Upper lobe of left lung (tissue), 6 donors: ENCODE results near the gene ADAMTS2. TPM values are rescaled to one million over a fixed set of nuclear protein-coding genes. Genes with fewer than 3 reads are reported as not detected.
A peak's percentile ranks its signal among the peaks of the same experiment; 100 is the strongest.
"Not testable (repeated sequence)": the region's sequence is repeated elsewhere in the genome, so short reads cannot be mapped to it uniquely, and the experiment has no call there.

Experiments used
- ATAC-seq, 2 donors: fragments of 200-7000 bp; cut with Tn5 transposase; one replicate each; pipeline ENCODE4 v1.9.1; 2022; ENCODE audit warnings: mild to moderate bottlenecking in 2 of 2, moderate library complexity in 2 of 2; ENCODE audit not compliant: low FRiP score in 2 of 2
- DNase-seq, 2 donors: peaks; one replicate each; pipeline ENCODE4 v3.0.0-alpha.2; 2019 to 2020
- H3K27ac ChIP-seq, 4 donors: fragments of 200-600 bp; sonication (generic); one replicate each; pipeline ENCODE4 v1.5.1; 2016 to 2019
- H3K27me3 ChIP-seq, 4 donors: fragments of 200-600 bp; sonication (generic); one replicate each; pipeline ENCODE4 v1.5.1; 2017 to 2019
- H3K36me3 ChIP-seq, 4 donors: fragments of 200-600 bp; sonication (generic); one replicate each; pipeline ENCODE4 v1.5.1; 2016 to 2019
- H3K4me1 ChIP-seq, 4 donors: fragments of 200-600 bp; sonication (generic); one replicate each; pipeline ENCODE4 v1.5.1; 2018 to 2019
- H3K4me3 ChIP-seq, 4 donors: fragments of 200-600 bp; sonication (generic); one replicate each; pipeline ENCODE4 v1.5.1; 2017 to 2019; ENCODE audit warnings: mild to moderate bottlenecking in 2 of 4, moderate library complexity in 1 of 4
- H3K9me3 ChIP-seq, 4 donors: fragments of 200-600 bp; sonication (generic); one replicate each; pipeline ENCODE4 v1.5.1; 2018 to 2019
- EP300 ChIP-seq, 4 donors: sonication (generic); formaldehyde crosslinking; IDR thresholded peaks; one replicate each; pipeline ENCODE4 v1.5.1; 2017; ENCODE audit warnings: antibody characterized with exemption in 4 of 4, control low read depth in 2 of 4
- POLR2A ChIP-seq, 4 donors: fragments of 450-650 bp; IDR thresholded peaks; one replicate each; pipeline ENCODE4 v1.5.1; 2016 to 2017; ENCODE audit warnings: antibody characterized with exemption in 4 of 4, mild to moderate bottlenecking in 2 of 4
- POLR2AphosphoS5 ChIP-seq, 2 donors: sonication (generic); formaldehyde crosslinking; IDR thresholded peaks; one replicate each; pipeline ENCODE4 v1.5.1; 2017; ENCODE audit warnings: antibody characterized with exemption in 2 of 2
- WGBS, 2 donors: methylation state at CpG; one replicate each; pipeline ENCODE4 v1.1.5; 2017 to 2018; 5-methylcytosine and 5-hydroxymethylcytosine counted together
- total RNA-seq, 6 donors: library from RNA; depleted of rRNA in 4 of 6; stranded (reverse); fragments of >200 nt in 4 of 6; gene quantifications; one replicate each; pipeline versions ENCODE4 v1.1.0 to v1.2.1, GENCODE V29; 2016 to 2021
- TF ChIP-seq, protein P1 (sequence below), 6 experiments: fragments of 450-650 bp in 4 of 6; fragments of 200-600 bp in 2 of 6; sonication (generic) in 2 of 6; IDR thresholded peaks; one replicate each; pipeline ENCODE4 v1.5.1; 2016 to 2019; ENCODE audit warnings: antibody characterized with exemption in 6 of 6
- donor health status: DM: no; HTN: no; CAD: no; lungs with moderate emphysema.
- donor health status: DM: no; HTN: yes; CAD: no; lungs with severe emphysema.

Gene ADAMTS2
- total RNA-seq, 6 donors from 2014 or later: 10.0 to 114 (median 25.7) TPM

DNA sequence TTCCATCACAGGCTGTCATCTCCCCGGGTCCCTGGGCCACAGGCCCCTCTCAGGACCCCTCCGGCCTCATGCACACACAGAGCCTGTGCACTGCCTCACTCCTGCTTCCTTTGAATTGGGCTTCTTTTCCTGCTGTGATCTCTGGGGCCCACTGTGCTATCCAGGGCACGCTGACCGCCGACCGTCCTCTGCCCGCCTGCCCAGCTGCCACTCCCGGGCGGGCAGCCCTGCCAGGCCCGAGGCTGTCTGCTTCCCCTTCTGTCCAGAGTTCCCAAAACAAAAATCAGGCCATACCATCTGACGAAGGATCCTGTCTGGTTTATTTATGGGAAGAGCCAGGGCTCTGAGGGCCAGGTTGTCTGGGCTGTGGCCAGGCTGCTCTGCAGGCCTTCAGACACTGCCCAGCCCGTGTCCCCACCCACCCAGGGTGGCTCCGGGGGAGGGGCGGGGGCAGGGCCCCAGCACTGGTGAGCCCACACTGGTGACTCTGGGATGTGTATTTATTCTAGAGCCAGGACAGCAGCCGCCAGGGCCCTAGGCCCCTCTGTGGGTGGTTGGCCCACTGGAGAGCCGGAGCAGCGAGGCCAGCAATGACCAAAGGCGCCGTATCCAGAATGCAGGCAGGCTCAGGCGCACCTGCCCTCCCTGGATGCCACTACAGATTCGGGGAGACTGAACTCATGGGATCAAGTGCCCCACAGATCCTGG lies 57.0 kb downstream of the ADAMTS2 start:
- H3K27ac ChIP-seq: peak overlapping the region in 1 of 4 donors; percentile 10
- ATAC-seq: no peak
- DNase-seq: peak in 1 of 2 donors; percentile 65
- H3K9me3 ChIP-seq: no peaks in the 10 kb centered on the region
- TF ChIP-seq EP300 (IDR thresholded peaks at IDR 0.05) (no peak), POLR2AphosphoS5 (IDR thresholded peaks at IDR 0.05) (no peak), POLR2A (IDR thresholded peaks at IDR 0.05) (no peak)
- TF ChIP-seq, protein P1, sequence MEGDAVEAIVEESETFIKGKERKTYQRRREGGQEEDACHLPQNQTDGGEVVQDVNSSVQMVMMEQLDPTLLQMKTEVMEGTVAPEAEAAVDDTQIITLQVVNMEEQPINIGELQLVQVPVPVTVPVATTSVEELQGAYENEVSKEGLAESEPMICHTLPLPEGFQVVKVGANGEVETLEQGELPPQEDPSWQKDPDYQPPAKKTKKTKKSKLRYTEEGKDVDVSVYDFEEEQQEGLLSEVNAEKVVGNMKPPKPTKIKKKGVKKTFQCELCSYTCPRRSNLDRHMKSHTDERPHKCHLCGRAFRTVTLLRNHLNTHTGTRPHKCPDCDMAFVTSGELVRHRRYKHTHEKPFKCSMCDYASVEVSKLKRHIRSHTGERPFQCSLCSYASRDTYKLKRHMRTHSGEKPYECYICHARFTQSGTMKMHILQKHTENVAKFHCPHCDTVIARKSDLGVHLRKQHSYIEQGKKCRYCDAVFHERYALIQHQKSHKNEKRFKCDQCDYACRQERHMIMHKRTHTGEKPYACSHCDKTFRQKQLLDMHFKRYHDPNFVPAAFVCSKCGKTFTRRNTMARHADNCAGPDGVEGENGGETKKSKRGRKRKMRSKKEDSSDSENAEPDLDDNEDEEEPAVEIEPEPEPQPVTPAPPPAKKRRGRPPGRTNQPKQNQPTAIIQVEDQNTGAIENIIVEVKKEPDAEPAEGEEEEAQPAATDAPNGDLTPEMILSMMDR (IDR thresholded peaks at IDR 0.05): no peak
- no peaks in the 10 kb centered on the region for H3K27me3 ChIP-seq
- peaks cover 0 to 8% (median 0%) of the 10 kb centered on the region in 4 donors for H3K4me1 ChIP-seq
- no peak overlapping the region for H3K4me3 ChIP-seq
- H3K36me3 ChIP-seq: no peaks in the 10 kb centered on the region
- WGBS, 2 donors: 87 to 88% methylated on average over 10 to 18 of the region's 21 CpGs

DNA sequence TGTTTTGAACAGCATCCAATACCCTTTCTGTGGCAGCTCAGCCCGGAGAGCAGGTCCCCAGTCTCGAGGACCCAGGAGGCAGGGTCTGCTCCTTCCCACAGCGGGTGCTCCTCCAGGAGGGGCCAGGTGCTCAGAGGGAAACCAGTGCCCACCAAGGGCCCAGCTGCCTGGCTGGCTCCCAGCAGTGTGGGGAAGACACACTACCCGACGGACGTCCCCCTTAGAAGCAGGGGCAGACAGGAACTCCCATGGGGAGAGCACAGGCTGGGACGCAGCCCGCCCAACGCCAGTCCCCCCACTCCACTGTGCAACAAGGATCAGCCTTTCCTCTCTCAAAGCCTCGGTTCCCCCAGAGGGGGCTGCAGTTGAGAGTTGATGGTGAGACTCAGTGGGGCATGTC lies 57.6 kb downstream of the ADAMTS2 start:
- 73% methylated on average over 10 of the region's 10 CpGs; no CpG with 5 or more reads in 1 of the 2 donors for WGBS, 2 donors
- DNase-seq (peak in 1 of 2 donors; percentile 59), ATAC-seq (peak in 1 of 2 donors; percentile 20)

DNA sequence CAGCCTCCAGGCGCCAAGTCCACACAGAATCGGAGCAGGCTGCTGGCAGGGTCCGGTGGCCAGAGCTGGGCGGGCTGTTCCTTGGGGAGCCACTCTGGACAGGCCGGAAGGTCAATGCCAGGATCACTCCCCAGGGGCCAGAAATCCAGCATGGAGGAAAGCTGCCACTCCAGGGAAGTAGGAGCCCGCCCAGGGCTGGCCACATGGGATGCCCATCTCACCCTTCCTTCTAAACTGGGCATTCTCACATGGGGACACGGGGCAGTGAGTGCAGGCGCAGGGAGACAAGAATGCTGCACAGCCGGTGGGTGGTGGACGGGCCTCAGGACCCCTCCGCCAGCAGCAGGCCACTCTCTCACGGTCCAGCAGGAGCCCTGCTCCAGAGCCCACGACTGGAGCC lies 58.2 kb downstream of the ADAMTS2 start:
- Histone ChIP-seq H3K36me3 (no peaks in the 10 kb centered on the region), H3K27ac (peak overlapping the region in 1 of 4 donors; percentile 34), H3K9me3 (no peaks in the 10 kb centered on the region), H3K4me3 (no peak overlapping the region), H3K4me1 (peaks cover 0 to 8% (median 0%) of the 10 kb centered on the region in 4 donors), H3K27me3 (no peaks in the 10 kb centered on the region)
- 88 to 100% methylated on average over 1 to 6 of the region's 13 CpGs for WGBS, 2 donors
- ATAC-seq: peak in 1 of 2 donors; percentile 46
- peak in 1 of 2 donors; percentile 63 for DNase-seq
- TF ChIP-seq EP300 (IDR thresholded peaks at IDR 0.05) (no peak), POLR2A (IDR thresholded peaks at IDR 0.05) (no peak)
- TF ChIP-seq, protein P1 (IDR thresholded peaks at IDR 0.05): no peak

More for the DNA sequence above, 57.6 kb downstream of the ADAMTS2 start:
- no peaks in the 10 kb centered on the region for H3K36me3 ChIP-seq
- peak overlapping the region in 1 of 4 donors; percentile 10 for H3K27ac ChIP-seq
- no peak overlapping the region for H3K4me3 ChIP-seq
- H3K27me3 ChIP-seq: no peaks in the 10 kb centered on the region
- H3K4me1 ChIP-seq: peaks cover 0 to 8% (median 0%) of the 10 kb centered on the region in 4 donors
- TF ChIP-seq POLR2AphosphoS5 (IDR thresholded peaks at IDR 0.05) (no peak), POLR2A (IDR thresholded peaks at IDR 0.05) (no peak)
- no peaks in the 10 kb centered on the region for H3K9me3 ChIP-seq

DNA sequence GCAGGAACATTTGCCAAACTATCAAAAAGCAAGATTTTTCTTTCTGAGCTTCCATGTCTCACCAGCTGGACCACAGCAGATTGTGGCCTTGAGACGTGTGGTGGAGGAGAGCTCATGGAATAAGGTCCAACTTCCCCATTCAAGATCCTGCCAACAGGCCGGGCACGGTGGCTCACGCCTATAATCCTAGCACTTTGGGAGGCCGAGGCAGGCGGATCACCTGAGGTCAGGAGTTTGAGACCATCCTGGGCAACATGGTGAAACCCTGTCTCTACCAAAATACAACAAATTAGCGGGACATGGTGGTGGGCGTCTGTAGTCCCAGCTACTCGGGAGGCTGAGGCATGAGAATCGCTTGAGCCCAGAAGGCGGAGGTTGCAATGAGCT lies 59.5 kb downstream of the ADAMTS2 start:
- WGBS, 2 donors: 87 to 88% methylated on average over 11 of the region's 11 CpGs
- not testable (repeated sequence) for H3K36me3 ChIP-seq, ATAC-seq, H3K4me3 ChIP-seq, H3K4me1 ChIP-seq, DNase-seq, H3K9me3 ChIP-seq, H3K27me3 ChIP-seq
- H3K27ac ChIP-seq: peak overlapping the region; percentile 39 to 61 (median 50)

DNA sequence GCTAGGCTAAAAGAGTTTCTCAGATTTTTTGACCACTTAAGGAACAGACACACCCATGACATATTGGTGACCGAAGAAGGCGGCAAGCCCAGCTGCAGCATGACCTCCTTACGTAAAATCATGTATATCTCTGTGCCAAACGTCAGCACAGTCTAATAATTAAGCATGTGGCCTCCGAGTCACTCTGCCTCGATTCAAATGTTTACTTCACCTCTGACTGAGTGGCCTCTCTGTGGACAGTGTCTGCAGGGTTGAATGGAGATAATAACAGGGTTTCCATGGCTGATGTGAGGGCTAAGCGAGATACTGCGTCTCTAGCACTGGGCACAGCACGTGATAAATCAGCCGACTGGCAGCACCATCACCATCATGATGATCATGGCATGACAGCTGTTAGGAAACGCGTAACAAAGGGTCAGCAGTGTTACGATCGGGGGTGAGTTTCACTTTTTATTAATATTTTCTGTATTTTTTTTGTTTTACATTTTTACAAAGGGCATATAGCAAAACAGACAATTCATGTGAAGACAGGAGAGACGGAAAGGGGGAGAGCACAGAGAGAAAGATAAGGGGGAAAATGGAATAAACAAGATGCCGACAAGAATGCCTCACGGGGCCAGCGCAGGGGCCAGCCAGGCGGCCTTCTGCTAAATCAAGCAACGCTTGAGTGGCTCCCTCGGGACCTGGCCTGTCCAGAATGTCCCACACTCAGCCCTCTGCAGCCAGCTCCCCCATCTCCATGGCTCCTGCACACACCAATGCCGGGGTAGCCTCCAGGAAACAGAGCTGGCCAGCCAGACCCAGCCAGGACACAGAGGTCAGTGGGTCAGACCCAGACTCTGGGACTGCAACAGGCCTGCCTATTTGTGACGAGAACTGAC lies 60.3 kb downstream of the ADAMTS2 start:
- DNase-seq (peak in 1 of 2 donors; percentile 72), ATAC-seq (peak; percentile 31 to 47)
- no peak overlapping the region for H3K4me3 ChIP-seq
- H3K27ac ChIP-seq: peak overlapping the region; percentile 39 to 67 (median 56)
- WGBS, 2 donors: 52 to 53% methylated on average over 22 to 23 of the region's 23 CpGs
- no peaks in the 10 kb centered on the region for H3K27me3 ChIP-seq
- H3K9me3 ChIP-seq: no peaks in the 10 kb centered on the region
- H3K36me3 ChIP-seq: no peaks in the 10 kb centered on the region
- TF ChIP-seq POLR2A (IDR thresholded peaks at IDR 0.05): no peak
- peak in 1 of 2 donors; percentile 35 for TF ChIP-seq POLR2AphosphoS5 (IDR thresholded peaks at IDR 0.05)
- TF ChIP-seq, protein P1 (IDR thresholded peaks at IDR 0.05): no peak
- peak in 1 of 4 donors; percentile 52 for TF ChIP-seq EP300 (IDR thresholded peaks at IDR 0.05)
- peaks cover 0 to 8% (median 0%) of the 10 kb centered on the region in 4 donors for H3K4me1 ChIP-seq

DNA sequence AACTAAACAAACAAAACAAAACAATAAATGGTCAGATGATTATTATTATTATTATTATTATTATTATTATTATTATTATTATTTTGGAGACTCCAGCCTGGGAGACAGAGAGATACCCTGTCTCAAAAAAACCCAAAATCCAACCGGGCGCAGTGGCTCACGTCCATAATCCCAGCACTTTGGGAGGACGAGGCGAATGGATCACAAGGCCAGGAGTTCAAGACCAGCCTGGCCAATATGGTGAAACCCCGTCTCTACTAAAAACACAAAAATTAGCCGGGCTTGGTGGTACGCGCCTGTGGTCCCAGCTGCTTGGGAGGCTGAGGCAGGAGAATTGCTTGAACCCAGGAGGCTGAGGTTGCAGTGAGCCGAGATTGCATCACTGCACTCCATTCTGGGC lies 61.4 kb downstream of the ADAMTS2 start:
- not testable (repeated sequence) for H3K36me3 ChIP-seq, H3K4me3 ChIP-seq, DNase-seq, ATAC-seq, H3K27me3 ChIP-seq, H3K9me3 ChIP-seq
- Histone ChIP-seq H3K27ac (peak overlapping the region in 3 of 4 donors; percentile 52 to 67 (median 61)), H3K4me1 (peaks cover 0 to 12% (median under 1%) of the 10 kb centered on the region in 4 donors)
- WGBS, 2 donors: 88 to 98% methylated on average over 10 of the region's 10 CpGs
